AG08395 (cell line): ENCODE results near the gene MST1R.
A peak's percentile ranks its signal among the peaks of the same experiment; 100 is the strongest.
"Not testable (repeated sequence)": the region's sequence is repeated elsewhere in the genome, so short reads cannot be mapped to it uniquely, and the experiment has no call there.

Source experiments
- DNase-seq: peaks from one replicate; pipeline ENCODE4 v3.0.0; 2012; ENCODE audit warnings: mixed read lengths, low spot score

Gene MST1R

GRCh38 chr3:49903451-49904424 is at the start of gene MST1R:
MST1R (minus strand) TSS chr3:49903873; CDS start chr3:49903609, 264 bp downstream.
- peak; percentile 63 for DNase-seq

- DNase-seq, result no peak
Measured at GRCh38 chr3:49952924-49953323, 49.3 kb upstream of the MST1R start.

GRCh38 chr3:49942651-49943050 is 39.0 kb upstream of the MST1R start:
- no peak for DNase-seq

GRCh38 chr3:49940667-49941249 is 37.1 kb upstream of the MST1R start:
- no peak for DNase-seq

- peak; percentile 98 for DNase-seq
Measured at GRCh38 chr3:49939858-49940666, 36.4 kb upstream of the MST1R start, which contains the start of gene RBM6. RBM6 (plus strand) TSS chr3:49940150; CDS start chr3:49962642, 22,492 bp downstream.

- DNase-seq, result no peak
Measured at GRCh38 chr3:49937090-49937489, 33.4 kb upstream of the MST1R start.

- DNase-seq, result not testable (repeated sequence)
Measured at GRCh38 chr3:49932281-49932680, 28.6 kb upstream of the MST1R start.

- DNase-seq, result no peak
Measured at GRCh38 chr3:49930922-49931321, 27.2 kb upstream of the MST1R start.

GRCh38 chr3:49930168-49930690 is 26.6 kb upstream of the MST1R start:
- DNase-seq, result no peak

- DNase-seq, result peak; percentile 93
Measured at GRCh38 chr3:49929291-49930167, 25.9 kb upstream of the MST1R start, which contains the start of gene MON1A. MON1A (minus strand) TSS chr3:49929811; CDS start chr3:49913346, 16,465 bp downstream.

- DNase-seq, result no peak
Measured at GRCh38 chr3:49928481-49929017, 24.9 kb upstream of the MST1R start.

- no peak for DNase-seq
Measured at GRCh38 chr3:49927798-49928197, 24.1 kb upstream of the MST1R start.

- DNase-seq, result no peak
Measured at GRCh38 chr3:49926117-49926728, 22.6 kb upstream of the MST1R start.

GRCh38 chr3:49925485-49925884 is 21.8 kb upstream of the MST1R start:
- DNase-seq, result no peak

- peak; percentile 32 for DNase-seq
Measured at GRCh38 chr3:49924683-49925082, 21.0 kb upstream of the MST1R start.

- not testable (repeated sequence) for DNase-seq
Measured at GRCh38 chr3:49917806-49918590, 14.3 kb upstream of the MST1R start.

- peak; percentile 71 for DNase-seq
Measured at GRCh38 chr3:49916686-49917085, 13.0 kb upstream of the MST1R start.

- no peak for DNase-seq
Measured at GRCh38 chr3:49914906-49915305, 11.2 kb upstream of the MST1R start.

GRCh38 chr3:49912881-49913281 is 9.2 kb upstream of the MST1R start:
- no peak for DNase-seq
